Stimulated activated naive CD8-positive, alpha-beta T cell treated with anti-CD3 and anti-CD28 coated beads, Interleukin-15, amount 100 ng/mL, for 72 hours (primary cell): Measurements from ENCODE around the gene MROH2A.

Experiments used
- ATAC-seq: fragments of 150-1000 bp; cut with Tn5 transposase; 2 replicates; pipeline ENCODE4 v1.10.0; 2021; ENCODE audit warnings: mild to moderate bottlenecking, moderate library complexity
- DNase-seq, 2 donors: peaks; one replicate each; pipeline ENCODE4 v3.0.0; 2021 to 2022
- H3K27ac Mint-ChIP-seq, 2 donors: one replicate each; pipeline ENCODE4 v1.8.0; 2022; ENCODE audit warnings: mild to moderate bottlenecking in 2 of 2, mixed read lengths in 2 of 2, moderate library complexity in 2 of 2
- H3K27me3 Mint-ChIP-seq: one replicate; pipeline ENCODE4 v1.8.0; 2022; ENCODE audit warnings: mixed read lengths
- H3K4me1 Mint-ChIP-seq: one replicate; pipeline ENCODE4 v1.8.0; 2022; ENCODE audit warnings: mild to moderate bottlenecking, mixed read lengths
- H3K4me3 Mint-ChIP-seq, 2 donors: one replicate each; pipeline ENCODE4 v1.8.0; 2022; ENCODE audit warnings: mild to moderate bottlenecking in 2 of 2, mixed read lengths in 2 of 2, moderate library complexity in 1 of 2
- H3K9me3 Mint-ChIP-seq, 2 donors: one replicate each; pipeline ENCODE4 v1.8.0; 2022; ENCODE audit warnings: mixed read lengths in 2 of 2

The MROH2A gene

DNA sequence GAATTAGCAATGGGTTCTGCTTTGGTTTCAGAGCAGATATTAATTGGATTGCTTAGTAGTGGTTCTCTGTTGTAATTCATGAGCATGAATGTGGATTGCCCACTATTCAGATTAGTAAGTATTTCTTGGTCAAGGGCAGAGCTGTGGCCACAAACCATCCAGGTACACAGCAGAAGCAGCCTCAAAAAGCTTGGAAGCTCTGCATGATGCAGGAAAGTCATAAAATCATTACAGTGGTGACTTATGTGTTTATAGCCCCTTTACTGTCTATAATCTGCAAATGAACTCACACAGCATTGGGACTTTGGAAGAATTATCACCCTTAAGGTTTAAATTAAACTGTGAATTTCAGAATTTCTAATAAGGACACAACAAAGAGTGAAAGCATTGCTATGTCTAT lies 20.0 kb upstream of the MROH2A start:
- ATAC-seq (no peak), DNase-seq (no peak)
- Mint-ChIP-seq H3K9me3 (no peaks in the 10 kb centered on the region), H3K4me3 (no peak overlapping the region), H3K27ac (no peak overlapping the region), H3K27me3 (peaks cover 2% of the 10 kb centered on the region), H3K4me1 (no peaks in the 10 kb centered on the region)

DNA sequence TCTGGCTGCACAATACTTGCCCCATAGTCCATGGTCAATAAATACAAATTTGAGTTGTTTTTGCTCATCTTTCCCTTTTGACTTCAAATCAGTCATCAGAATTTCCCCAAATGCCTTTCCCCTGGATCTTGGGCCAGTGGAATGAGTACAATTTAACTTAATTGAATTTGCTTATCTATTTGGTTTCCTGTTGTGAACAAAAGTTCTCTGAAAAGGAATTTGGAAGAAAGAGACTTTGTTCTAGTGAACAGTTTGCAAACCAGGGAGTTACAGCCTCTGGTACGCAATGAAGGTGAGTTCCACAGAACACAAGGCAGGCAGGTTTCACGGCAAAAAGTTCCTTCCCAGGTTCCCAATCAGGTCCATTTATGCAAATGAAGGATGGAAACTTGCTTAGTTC lies 19.3 kb upstream of the MROH2A start:
- ATAC-seq (no peak), DNase-seq (no peak)
- Mint-ChIP-seq H3K4me1 (no peaks in the 10 kb centered on the region), H3K4me3 (no peak overlapping the region), H3K27ac (peak overlapping the region in 1 of 2 donors; percentile 38), H3K27me3 (peaks cover 9% of the 10 kb centered on the region), H3K9me3 (no peaks in the 10 kb centered on the region)

DNA sequence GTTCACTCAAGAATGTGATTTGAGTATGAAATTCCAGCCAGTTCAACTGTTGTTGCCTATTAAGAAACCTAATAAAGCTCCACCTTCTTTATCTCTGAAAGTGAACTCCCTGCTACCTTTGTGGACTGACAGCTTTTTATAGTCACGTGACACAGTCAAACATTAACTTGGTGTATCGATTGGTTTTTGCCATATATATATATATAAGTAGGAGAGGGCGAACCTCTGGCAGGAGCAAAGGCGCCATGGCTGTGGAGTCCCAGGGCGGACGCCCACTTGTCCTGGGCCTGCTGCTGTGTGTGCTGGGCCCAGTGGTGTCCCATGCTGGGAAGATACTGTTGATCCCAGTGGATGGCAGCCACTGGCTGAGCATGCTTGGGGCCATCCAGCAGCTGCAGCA lies 18.1 kb upstream of the MROH2A start, which contains the start of gene UGT1A1:
UGT1A1 (plus strand) TSS at position 228 of the 400 bp plus-strand sequence; CDS start at position 246, 18 bp downstream.
- Mint-ChIP-seq H3K4me1 (no peaks in the 10 kb centered on the region), H3K9me3 (no peaks in the 10 kb centered on the region), H3K4me3 (no peak within 1 kb of the TSS), H3K27me3 (peaks cover 21% of the 10 kb centered on the region), H3K27ac (peak within 1 kb of the TSS in 1 of 2 donors; percentile 38)
- ATAC-seq (no peak), DNase-seq (no peak)

DNA sequence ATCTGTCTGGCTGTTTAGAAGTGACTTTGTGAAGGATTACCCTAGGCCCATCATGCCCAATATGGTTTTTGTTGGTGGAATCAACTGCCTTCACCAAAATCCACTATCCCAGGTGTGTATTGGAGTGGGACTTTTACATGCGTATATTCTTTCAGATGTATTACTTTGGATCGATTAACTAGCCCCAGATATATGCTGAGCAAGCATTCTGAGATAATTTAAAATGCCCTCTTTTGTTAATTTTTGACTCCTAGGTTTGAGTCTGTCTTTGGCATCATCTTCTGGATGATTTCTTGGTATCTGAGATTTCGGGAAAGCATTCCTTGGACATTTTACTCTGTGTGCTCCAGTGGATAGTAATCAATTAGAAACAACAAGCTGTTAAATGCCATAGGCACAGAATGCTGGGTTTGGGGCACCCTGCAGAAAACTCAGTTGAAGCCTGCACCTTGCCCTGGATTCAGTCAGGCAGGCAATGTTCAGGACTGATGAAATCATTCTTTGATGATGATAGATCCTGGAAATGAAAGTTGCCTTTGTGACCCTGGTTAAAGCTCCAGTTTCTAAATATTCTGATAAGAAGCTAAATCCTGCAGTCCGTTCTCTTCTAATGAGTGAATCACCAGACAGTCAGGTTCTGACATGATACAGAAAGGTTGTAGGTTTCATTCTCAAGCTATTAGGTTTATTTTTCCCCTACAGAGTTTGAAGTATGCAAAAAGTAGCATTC lies 16.9 kb upstream of the MROH2A start:
- H3K27me3 Mint-ChIP-seq: peaks cover 32% of the 10 kb centered on the region
- no peak for ATAC-seq

DNA sequence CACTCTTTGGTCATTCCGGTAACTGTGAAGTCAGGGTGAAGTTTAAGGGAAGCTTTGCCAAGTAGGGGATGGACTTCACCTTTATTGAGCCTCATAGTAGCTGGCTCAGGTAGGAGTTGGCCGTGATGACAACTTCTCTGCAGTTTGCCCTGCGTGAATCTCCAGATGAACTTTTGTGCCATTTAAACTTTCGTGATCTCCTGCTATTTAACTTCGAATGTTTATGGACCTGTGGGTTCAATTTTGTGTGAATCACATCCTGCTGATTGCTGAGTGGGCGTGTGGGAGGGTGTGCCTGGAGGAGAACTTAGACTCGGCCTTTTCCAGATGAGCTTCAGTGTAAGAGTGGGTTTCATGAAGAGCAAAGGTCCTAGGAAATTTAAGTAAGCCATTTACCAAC lies 13.9 kb upstream of the MROH2A start:
- no peaks in the 10 kb centered on the region for H3K9me3 Mint-ChIP-seq
- no peak overlapping the region for H3K27ac Mint-ChIP-seq
- H3K27me3 Mint-ChIP-seq: peaks cover 38% of the 10 kb centered on the region
- no peaks in the 10 kb centered on the region for H3K4me1 Mint-ChIP-seq
- DNase-seq (no peak), ATAC-seq (no peak)
- no peak overlapping the region for H3K4me3 Mint-ChIP-seq

More for the DNA sequence above, 16.9 kb upstream of the MROH2A start:
- Mint-ChIP-seq H3K4me3 (no peak overlapping the region), H3K9me3 (no peaks in the 10 kb centered on the region), H3K4me1 (no peaks in the 10 kb centered on the region), H3K27ac (no peak overlapping the region)
- no peak for DNase-seq

DNA sequence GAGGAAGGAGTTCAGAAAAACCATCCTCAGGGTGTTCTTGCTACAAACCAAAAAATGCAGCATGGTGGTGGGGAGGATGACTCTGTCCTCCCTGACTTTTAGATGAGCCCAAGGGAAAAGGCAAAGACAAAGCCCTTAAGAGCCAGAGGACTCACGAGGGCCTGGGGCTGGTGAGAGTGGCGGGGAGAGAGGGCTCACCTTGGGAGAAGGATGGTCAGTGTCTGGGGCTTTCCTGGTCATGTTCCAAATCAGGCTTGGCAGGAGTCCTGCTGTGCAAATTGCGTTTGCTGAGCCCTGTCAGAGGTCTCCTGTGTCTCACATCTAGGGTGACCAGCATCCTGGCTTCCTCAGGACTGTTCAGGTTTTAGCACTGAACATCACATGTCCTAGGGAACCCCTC lies 13.4 kb upstream of the MROH2A start:
- Mint-ChIP-seq H3K27ac (no peak overlapping the region), H3K4me1 (no peaks in the 10 kb centered on the region), H3K4me3 (no peak overlapping the region), H3K27me3 (peaks cover 42% of the 10 kb centered on the region), H3K9me3 (no peaks in the 10 kb centered on the region)
- DNase-seq: no peak
- no peak for ATAC-seq

DNA sequence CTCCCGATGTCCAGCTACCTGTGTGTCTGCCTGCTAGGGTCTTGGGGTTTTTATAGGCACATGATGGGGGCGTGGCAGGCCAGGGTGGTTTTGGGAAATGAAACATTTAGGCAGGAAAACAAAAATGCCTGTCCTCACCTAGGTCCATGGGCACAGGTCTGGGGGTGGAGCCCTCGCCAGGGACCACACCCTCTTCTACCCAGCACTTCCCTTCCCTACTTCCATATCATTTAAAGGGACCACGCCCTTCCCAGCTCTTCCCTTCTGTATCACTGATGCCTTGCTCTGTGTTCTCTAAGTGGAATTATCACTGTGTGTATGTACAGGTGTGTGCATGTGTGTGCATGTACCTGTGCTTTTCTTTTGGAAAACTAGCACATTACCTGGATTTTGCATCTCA lies 11.7 kb upstream of the MROH2A start:
- Mint-ChIP-seq H3K9me3 (no peaks in the 10 kb centered on the region), H3K4me1 (no peaks in the 10 kb centered on the region), H3K27me3 (peaks cover 42% of the 10 kb centered on the region), H3K27ac (no peak overlapping the region), H3K4me3 (no peak overlapping the region)
- ATAC-seq (no peak), DNase-seq (no peak)

DNA sequence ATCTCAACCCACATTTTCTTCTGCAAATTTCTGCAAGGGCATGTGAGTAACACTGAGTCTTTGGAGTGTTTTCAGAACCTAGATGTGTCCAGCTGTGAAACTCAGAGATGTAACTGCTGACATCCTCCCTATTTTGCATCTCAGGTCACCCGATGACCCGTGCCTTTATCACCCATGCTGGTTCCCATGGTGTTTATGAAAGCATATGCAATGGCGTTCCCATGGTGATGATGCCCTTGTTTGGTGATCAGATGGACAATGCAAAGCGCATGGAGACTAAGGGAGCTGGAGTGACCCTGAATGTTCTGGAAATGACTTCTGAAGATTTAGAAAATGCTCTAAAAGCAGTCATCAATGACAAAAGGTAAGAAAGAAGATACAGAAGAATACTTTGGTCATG lies 10.1 kb upstream of the MROH2A start:
- no peak overlapping the region for H3K4me3 Mint-ChIP-seq
- H3K27ac Mint-ChIP-seq: no peak overlapping the region
- H3K9me3 Mint-ChIP-seq: no peaks in the 10 kb centered on the region
- H3K4me1 Mint-ChIP-seq: no peaks in the 10 kb centered on the region
- ATAC-seq (no peak), DNase-seq (no peak)
- peaks cover 41% of the 10 kb centered on the region for H3K27me3 Mint-ChIP-seq

DNA sequence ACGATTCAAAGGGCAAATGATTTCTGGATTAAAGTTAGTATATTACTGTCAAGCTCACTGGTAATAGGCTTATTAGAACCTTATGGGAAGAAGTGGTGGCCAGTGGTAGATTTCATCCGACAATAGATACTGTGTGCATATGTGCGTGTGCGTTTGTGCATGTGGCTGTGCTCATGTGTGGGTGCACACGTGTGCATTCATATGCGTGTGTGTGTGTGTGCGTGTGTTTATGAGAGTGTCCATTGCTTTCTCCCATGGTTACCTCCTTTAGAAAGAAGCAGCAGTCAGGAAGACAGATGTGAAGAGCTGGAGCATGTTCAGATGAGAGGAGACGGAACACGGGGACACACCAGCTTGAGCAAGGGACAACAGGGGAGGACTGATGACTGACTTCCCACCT lies 8.9 kb upstream of the MROH2A start:
- ATAC-seq: no peak

DNA sequence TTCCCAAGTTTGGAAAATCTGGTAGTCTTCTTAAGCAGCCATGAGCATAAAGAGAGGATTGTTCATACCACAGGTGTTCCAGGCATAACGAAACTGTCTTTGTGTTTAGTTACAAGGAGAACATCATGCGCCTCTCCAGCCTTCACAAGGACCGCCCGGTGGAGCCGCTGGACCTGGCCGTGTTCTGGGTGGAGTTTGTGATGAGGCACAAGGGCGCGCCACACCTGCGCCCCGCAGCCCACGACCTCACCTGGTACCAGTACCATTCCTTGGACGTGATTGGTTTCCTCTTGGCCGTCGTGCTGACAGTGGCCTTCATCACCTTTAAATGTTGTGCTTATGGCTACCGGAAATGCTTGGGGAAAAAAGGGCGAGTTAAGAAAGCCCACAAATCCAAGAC lies 6.0 kb upstream of the MROH2A start:
- Mint-ChIP-seq H3K9me3 (peaks cover 3 to 21% of the 10 kb centered on the region in 2 donors), H3K4me3 (no peak overlapping the region), H3K27me3 (peaks cover 19% of the 10 kb centered on the region), H3K4me1 (no peaks in the 10 kb centered on the region), H3K27ac (no peak overlapping the region)
- no peak for DNase-seq
- ATAC-seq: no peak

More for the DNA sequence above, 8.9 kb upstream of the MROH2A start:
- Mint-ChIP-seq H3K4me1 (no peaks in the 10 kb centered on the region), H3K4me3 (no peak overlapping the region), H3K27ac (no peak overlapping the region), H3K9me3 (no peaks in the 10 kb centered on the region), H3K27me3 (peaks cover 29% of the 10 kb centered on the region)
- no peak for DNase-seq

DNA sequence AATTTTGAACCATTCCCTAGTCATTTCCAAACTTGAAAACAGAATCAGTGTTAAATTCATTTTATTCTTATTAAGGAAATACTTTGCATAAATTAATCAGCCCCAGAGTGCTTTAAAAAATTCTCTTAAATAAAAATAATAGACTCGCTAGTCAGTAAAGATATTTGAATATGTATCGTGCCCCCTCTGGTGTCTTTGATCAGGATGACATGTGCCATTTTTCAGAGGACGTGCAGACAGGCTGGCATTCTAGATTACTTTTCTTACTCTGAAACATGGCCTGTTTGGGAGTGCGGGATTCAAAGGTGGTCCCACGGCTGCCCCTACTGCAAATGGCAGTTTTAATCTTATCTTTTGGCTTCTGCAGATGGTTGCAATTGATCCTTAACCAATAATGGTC lies 5.5 kb upstream of the MROH2A start:
- H3K4me1 Mint-ChIP-seq: no peaks in the 10 kb centered on the region
- peaks cover 19% of the 10 kb centered on the region for H3K27me3 Mint-ChIP-seq
- peaks cover 3 to 23% of the 10 kb centered on the region in 2 donors for H3K9me3 Mint-ChIP-seq
- ATAC-seq (no peak), DNase-seq (no peak)
- H3K4me3 Mint-ChIP-seq: no peak overlapping the region
- no peak overlapping the region for H3K27ac Mint-ChIP-seq

DNA sequence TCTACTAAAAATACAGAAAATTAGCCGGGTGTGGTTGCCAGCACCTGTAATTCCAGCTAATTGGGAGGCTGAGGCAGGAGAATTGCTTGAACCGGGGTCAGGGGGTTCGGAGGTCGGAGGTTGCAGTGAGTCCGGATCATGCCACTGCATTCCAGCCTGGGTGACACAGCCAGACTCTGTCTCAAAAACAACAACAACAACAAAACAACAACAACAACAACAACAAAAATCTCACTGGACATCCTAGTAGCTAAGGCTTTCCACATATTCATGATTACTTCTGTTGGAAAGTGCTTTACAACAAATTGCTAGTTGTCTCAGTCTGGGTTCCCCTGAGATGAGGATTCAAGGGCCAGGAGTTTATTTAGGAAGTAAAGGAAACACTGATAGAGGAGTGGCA lies 4.3 kb upstream of the MROH2A start:
- Mint-ChIP-seq H3K27ac (no peak overlapping the region), H3K9me3 (peaks cover 3 to 30% of the 10 kb centered on the region in 2 donors), H3K27me3 (peaks cover 26% of the 10 kb centered on the region), H3K4me1 (no peaks in the 10 kb centered on the region), H3K4me3 (no peak overlapping the region)
- ATAC-seq (no peak), DNase-seq (no peak)

DNA sequence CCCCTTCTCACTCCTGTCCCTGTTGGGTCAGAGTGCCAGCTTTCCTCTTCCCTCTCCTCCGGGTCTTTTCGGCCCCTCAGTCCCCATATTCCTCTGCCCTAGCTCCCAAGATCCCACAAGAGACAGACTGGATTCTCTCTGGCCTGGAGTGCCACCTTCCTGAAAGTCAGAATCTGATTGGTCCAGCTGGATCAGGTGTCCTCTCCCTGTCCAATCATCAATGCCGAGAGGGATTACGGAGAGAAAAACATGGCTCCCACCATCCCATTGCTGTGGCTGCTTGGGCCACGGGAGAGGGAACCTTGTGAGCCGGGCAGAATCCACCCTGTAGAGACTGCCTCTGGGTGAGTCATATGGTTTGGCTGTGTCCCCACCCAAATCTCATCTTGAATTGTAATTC lies 2.7 kb upstream of the MROH2A start:
- Mint-ChIP-seq H3K9me3 (peaks cover 3 to 37% of the 10 kb centered on the region in 2 donors), H3K4me1 (no peaks in the 10 kb centered on the region), H3K4me3 (no peak overlapping the region), H3K27me3 (peaks cover 18% of the 10 kb centered on the region), H3K27ac (peak overlapping the region in 1 of 2 donors; percentile 57)
- DNase-seq: no peak
- ATAC-seq: no peak

DNA sequence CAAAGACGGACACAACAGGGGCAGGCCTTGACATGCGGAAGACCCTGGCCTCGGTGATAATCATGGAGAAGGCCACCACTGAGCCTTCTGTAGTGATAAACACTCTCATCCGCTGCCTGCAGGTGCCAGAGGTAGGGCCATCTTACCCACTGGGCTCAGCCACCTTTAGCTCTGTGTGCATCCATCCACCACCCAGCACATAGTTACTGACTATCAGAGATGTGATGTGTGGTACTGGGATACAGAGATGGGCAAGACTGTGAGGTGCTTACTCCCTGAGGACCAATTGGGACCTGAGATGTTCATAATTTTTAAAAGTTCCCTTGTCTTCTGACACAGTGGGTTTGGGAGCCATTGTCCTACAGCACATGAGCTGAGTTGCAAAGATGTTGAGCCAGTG lies 1.6 kb downstream of the MROH2A start:
- Mint-ChIP-seq H3K27me3 (peaks cover 37% of the 10 kb centered on the region), H3K4me3 (no peak overlapping the region), H3K27ac (no peak overlapping the region), H3K9me3 (peaks cover 3 to 37% of the 10 kb centered on the region in 2 donors), H3K4me1 (no peaks in the 10 kb centered on the region)
- ATAC-seq (no peak), DNase-seq (no peak)

DNA sequence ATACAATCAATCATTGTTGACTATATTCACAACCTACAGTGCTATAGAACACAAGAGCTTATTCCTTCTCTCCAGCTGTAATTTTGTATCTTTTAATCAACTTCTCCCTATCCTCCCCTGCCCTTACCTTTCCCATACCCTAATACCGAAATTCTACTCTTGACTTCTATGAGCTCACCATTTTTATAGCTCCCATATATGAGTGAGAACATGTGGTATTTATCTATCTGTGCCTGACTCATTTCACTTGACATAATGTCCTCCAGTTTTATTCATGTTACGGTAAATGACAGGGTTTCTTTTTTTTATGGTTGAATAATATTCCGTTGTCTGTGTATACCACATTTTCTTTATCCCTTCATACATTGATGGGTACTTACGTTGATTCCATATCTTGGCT lies 2.6 kb downstream of the MROH2A start:
- Mint-ChIP-seq H3K4me3 (no peak overlapping the region), H3K4me1 (no peaks in the 10 kb centered on the region), H3K27me3 (peaks cover 35% of the 10 kb centered on the region), H3K9me3 (peaks cover 7 to 35% of the 10 kb centered on the region in 2 donors), H3K27ac (no peak overlapping the region)
- DNase-seq (no peak), ATAC-seq (no peak)

DNA sequence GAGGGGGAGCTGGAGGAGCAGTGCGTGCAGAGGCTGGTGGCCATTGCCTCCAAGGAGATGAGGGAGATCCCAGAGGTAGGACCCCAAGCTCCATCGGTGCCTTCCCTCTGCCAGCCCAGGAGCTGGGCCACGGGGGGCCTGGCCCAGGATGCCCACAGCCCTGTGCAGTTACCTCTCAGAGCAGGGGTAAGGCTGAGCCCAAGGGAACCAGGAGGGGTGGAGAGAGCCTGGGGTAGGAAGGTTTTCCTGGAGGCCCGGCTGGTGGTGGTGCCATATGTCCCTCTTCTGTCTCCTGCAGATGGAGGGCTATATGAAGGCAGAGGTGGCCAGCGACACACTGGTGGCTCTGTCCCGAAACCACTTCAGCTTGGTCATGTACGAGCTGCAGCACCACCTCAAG lies 11.4 kb downstream of the MROH2A start:
- Mint-ChIP-seq H3K27ac (no peak overlapping the region), H3K27me3 (peaks cover 15% of the 10 kb centered on the region), H3K9me3 (peaks cover 14 to 15% of the 10 kb centered on the region in 2 donors)

More for the DNA sequence above, 11.4 kb downstream of the MROH2A start:
- no peaks in the 10 kb centered on the region for H3K4me1 Mint-ChIP-seq
- ATAC-seq: no peak
- H3K4me3 Mint-ChIP-seq: no peak overlapping the region
- no peak for DNase-seq
